GM23338 (cell line): ENCODE measurements around the gene SUSD2.

ENCODE experiments used
- CTCF ChIP-seq, 2 experiments: fragments of 200-600 bp in 1 of 2; sonication (generic) in 1 of 2; conservative IDR thresholded peaks; 2 replicates each; pipeline versions ENCODE4 v1.5.1 to v1.6.1; 2016 to 2017; ENCODE audit warnings: antibody characterized with exemption in 2 of 2, low read depth in 2 of 2, mild to moderate bottlenecking in 2 of 2, moderate library complexity in 1 of 2
- ETS1 ChIP-seq: IDR thresholded peaks from 2 replicates; pipeline ENCODE4 v1.6.1; 2016; ENCODE audit warnings: antibody characterized with exemption
- EZH2 ChIP-seq: fragments of 200-600 bp; sonication (generic); IDR thresholded peaks from one replicate; pipeline ENCODE4 v1.8.0; 2017; ENCODE audit warnings: antibody characterized with exemption, mild to moderate bottlenecking, low read depth; ENCODE audit not compliant: unreplicated experiment
- EZH2phosphoT487 ChIP-seq: fragments of 200-600 bp; sonication (generic); IDR thresholded peaks from one replicate; pipeline ENCODE4 v1.8.1; 2018; ENCODE audit warnings: antibody characterized with exemption; ENCODE audit not compliant: unreplicated experiment
- NANOG ChIP-seq: IDR thresholded peaks from 2 replicates; pipeline ENCODE4 v1.6.1; 2016; ENCODE audit warnings: antibody characterized with exemption, borderline replicate concordance
- POLR2AphosphoS5 ChIP-seq: IDR thresholded peaks from 2 replicates; pipeline ENCODE4 v1.6.1; 2016; ENCODE audit warnings: antibody characterized with exemption, low read depth
- ZNF114 ChIP-seq: fragments of 250-450 bp; sonication (Bioruptor Pico); IDR thresholded peaks from 2 replicates; pipeline ENCODE4 v1.5.0; 2020; ENCODE audit warnings: mild to moderate bottlenecking, moderate library complexity
- ZNF331 ChIP-seq: fragments of 250-450 bp; sonication (Bioruptor Pico); IDR thresholded peaks from 2 replicates; pipeline ENCODE4 v1.5.0; 2020; ENCODE audit warnings: low read depth, mild to moderate bottlenecking, moderate library complexity
- TF ChIP-seq, protein P1 (sequence below): IDR thresholded peaks from one replicate; pipeline ENCODE4 v1.6.1; 2018; ENCODE audit warnings: antibody characterized with exemption; ENCODE audit not compliant: unreplicated experiment

DNA sequence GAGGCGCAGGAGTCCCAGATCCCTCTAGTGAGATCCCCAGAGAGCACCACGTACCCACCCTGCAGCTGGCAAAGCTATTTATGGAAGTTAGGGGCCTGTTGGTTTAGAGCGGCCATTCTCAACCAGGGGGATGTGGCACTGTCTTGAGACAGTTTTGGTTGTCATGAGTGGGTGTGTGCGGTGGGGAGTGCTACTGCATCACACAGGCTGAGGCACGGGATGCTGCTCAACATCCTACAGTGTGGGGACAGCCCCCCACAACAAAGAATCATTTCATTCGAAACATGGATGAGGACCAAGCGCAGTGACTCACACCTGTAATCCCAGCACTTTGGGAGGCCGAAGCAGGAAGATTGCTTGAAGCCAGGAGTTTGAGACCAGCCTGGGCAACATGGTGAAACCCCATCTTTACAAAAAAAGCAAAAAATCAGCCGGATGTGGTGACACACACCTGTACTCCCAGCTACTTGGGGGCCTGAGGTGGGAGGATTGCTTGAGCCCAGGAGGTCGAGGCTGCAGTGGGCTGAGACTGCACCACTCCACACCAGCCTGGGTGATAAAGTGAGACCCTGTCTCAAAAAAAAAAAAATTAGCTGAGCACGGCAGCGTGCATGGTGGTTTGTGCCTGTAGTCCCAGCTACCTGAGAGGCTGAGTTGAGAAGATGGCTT is 35.4 kb downstream of the SUSD2 start:
- no peak for TF ChIP-seq CTCF (conservative IDR thresholded peaks at IDR 0.05; ENCODE audit: low read depth in 2 of 2)
- TF ChIP-seq POLR2AphosphoS5 = no peak
- TF ChIP-seq EZH2phosphoT487 = no peak
- no peak for TF ChIP-seq NANOG
- TF ChIP-seq, protein P1, sequence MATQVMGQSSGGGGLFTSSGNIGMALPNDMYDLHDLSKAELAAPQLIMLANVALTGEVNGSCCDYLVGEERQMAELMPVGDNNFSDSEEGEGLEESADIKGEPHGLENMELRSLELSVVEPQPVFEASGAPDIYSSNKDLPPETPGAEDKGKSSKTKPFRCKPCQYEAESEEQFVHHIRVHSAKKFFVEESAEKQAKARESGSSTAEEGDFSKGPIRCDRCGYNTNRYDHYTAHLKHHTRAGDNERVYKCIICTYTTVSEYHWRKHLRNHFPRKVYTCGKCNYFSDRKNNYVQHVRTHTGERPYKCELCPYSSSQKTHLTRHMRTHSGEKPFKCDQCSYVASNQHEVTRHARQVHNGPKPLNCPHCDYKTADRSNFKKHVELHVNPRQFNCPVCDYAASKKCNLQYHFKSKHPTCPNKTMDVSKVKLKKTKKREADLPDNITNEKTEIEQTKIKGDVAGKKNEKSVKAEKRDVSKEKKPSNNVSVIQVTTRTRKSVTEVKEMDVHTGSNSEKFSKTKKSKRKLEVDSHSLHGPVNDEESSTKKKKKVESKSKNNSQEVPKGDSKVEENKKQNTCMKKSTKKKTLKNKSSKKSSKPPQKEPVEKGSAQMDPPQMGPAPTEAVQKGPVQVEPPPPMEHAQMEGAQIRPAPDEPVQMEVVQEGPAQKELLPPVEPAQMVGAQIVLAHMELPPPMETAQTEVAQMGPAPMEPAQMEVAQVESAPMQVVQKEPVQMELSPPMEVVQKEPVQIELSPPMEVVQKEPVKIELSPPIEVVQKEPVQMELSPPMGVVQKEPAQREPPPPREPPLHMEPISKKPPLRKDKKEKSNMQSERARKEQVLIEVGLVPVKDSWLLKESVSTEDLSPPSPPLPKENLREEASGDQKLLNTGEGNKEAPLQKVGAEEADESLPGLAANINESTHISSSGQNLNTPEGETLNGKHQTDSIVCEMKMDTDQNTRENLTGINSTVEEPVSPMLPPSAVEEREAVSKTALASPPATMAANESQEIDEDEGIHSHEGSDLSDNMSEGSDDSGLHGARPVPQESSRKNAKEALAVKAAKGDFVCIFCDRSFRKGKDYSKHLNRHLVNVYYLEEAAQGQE = no peak
- no peak for TF ChIP-seq EZH2
- TF ChIP-seq ETS1 = no peak
- no peak for TF ChIP-seq ZNF114 (CRISPR knock-in tag)
- no peak for TF ChIP-seq ZNF331 (CRISPR knock-in tag)
